Superior temporal gyrus (tissue), 1 donor: ENCODE data around the gene CD46.

Source experiments
- DNase-seq: peaks from one replicate; pipeline ENCODE4 v3.0.0-alpha.2; 2016; ENCODE audit errors: extremely low spot score

Gene CD46

GRCh38 chr1:207814469-207814868 is 62.6 kb downstream of the CD46 start:
- DNase-seq, result no peak

- no peak for DNase-seq
Measured at GRCh38 chr1:207815466-207815865, 63.6 kb downstream of the CD46 start.

DNA sequence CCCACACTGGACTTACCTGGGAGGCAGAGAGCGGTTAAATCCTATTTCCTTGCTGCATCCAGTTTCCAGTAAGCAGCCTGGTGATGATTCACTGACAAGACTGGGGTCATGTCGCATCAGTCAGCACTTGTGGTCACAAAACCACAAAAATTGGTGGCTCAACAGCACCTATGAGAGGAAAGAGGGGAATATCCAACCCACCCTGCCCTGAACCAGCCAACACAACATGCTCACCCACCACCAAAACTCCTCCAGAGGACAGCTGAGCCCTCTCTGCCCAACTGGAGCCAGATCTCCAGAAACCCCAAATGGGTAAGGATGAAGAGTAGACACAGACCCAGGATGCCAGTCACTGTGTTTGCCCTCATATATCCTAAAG is 64.0 kb downstream of the CD46 start:
- DNase-seq, result no peak

DNA sequence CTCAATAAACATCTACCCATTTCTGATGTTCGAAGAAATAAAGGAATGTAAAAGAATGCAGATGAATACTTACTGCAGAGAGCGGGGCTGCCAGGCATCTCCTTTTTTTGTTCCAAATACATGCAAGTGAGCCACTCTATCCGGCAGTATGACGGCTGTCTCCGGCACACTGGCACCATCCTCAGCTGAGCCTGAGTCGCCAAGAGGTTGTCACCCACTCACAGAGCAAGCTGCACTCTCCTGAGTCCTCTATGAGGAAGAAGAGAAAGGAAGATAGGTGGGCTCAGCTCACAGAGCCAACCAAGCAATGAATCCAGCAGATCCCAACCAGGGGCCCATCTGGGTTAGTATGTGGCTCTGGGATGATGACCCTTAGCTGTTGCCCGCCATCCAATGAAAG is 65.3 kb downstream of the CD46 start:
- DNase-seq, result no peak

DNA sequence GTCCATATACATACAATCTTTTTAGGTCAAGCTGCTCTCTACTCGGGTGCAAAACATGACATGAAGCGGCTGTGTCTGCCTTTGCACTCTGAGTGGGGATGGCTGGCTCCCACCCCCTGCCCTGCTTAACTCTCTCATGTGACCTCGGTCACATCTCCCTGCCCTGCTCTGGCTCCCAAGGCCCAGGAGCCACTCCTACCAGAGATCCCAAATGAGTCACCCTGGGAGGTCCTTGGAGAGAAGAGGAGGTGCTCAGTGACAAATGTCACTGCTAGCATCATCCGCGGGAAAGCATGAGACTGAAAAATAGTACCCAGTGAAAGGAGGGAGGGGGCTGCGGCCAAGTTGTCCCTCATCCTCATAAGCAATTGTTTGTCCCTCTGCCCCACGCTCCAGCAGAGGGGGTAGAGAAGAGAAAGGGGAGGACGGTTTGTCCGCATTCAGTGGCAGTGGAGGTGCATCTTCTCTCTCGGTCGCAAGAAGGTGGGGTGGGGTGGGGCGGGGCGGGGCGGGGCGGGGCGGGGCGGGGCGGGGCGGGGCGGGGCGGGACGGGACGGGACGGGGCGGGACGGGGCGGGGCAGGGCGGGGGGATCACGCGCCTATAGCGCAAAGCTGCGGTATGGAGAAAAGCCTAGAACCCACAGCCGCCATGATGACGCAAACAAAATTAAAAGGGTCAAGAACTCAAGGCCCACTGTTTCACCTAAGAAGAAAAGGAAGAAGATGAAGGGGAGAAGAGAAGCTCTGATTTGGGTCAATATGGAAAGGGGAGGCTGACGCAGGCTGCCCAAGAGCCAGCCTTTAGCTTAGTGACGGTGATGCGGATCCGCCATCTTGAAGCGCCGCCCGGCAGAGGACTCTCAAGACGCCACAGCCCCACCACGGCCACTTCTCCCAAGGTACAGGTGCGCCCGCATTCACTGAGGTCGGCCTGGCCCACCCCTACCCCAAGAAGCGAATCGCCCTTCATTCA is 66.2 kb downstream of the CD46 start:
- no peak for DNase-seq

DNA sequence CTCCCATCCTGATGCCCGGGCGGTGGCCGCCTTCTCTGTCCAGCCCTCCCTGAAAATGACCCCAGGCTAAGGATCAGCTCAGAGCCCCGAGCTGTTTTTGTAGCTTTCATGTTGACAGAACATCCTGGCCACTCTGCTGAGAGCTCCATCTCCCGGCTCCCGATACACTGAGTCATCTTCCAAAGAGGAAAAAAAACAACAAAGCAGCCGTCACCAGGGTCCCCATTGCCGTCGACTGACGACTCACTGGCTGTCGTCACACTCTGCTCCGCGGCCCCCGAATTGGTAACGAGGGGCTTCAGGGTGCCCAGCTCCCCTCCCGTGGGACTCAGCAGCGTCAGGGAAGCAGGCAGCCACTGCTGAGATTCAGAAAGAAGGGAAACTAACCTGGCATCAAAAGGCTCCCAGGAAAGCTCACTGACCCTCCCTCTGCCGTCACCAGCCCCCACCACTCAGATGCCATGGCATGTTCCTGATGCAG is 67.2 kb downstream of the CD46 start:
- DNase-seq, result no peak

- peak; percentile 51 for DNase-seq
Measured at GRCh38 chr1:207820568-207821463, 69.0 kb downstream of the CD46 start.

GRCh38 chr1:207821464-207822045 is 69.7 kb downstream of the CD46 start:
- DNase-seq, result no peak

- DNase-seq, result no peak
Measured at GRCh38 chr1:207822124-207822601, 70.3 kb downstream of the CD46 start.

DNA sequence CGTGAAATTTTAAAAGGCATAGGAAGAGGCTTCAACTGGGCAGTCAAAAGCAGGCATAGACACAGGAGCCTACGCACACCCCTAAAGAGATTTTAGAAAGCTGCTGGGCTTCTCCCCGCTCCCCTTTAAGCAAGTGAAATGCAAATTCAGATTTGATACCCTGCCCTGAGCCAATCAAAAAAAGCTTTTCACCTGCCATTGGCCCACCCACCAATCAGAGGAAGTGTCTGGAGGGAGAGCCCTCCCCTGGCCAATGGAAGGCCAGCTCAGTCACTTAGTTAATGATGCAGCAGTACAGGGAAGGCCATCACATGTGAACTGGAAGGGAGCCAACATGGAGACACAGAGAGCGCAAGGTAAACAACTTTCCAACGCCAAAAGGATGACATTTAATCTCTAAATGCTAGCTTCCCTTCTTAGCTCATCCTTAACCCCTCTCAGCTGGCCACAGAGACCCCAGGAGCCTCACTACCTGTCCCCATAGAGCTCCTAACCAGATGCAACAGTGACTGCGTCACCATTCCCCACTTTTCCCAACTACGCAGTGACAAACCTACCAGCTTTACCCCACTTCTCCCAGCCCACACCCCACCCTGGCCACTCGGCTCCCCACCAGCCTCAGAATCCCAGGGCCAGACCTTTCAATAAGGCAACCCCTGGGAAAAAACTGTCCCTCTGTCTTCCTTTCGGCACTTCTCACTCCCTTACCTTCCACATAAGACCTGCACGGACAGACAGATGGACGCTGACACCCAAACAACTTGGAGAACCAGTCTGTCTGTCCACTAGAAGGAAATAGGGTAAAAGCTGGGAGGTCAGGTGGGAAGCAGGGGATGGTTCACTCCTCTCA is 71.0 kb downstream of the CD46 start:
- DNase-seq, result peak; percentile 99

DNA sequence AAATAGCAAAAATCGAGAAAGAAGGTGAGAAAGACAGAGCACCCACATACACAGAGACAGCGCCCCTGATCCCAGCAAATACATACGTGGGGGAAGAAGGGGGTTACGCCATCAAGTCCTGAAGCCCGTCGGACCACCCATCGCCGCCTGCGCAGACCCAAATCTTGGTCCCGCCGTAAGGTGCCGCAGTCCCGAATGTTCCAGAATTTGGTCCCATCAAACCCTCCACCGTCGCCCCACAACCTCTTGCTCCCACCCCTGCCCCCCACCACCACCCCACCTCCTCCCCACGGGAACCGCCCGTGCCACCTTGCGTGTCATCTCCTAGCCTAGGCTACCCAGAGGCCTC is 71.7 kb downstream of the CD46 start:
- DNase-seq, result no peak

GRCh38 chr1:207823880-207824566 is 72.2 kb downstream of the CD46 start:
- peak; percentile 97 for DNase-seq

- DNase-seq, result no peak
Measured at GRCh38 chr1:207824691-207825408, 73.0 kb downstream of the CD46 start.

GRCh38 chr1:207825409-207825695 is 73.5 kb downstream of the CD46 start:
- DNase-seq, result no peak

DNA sequence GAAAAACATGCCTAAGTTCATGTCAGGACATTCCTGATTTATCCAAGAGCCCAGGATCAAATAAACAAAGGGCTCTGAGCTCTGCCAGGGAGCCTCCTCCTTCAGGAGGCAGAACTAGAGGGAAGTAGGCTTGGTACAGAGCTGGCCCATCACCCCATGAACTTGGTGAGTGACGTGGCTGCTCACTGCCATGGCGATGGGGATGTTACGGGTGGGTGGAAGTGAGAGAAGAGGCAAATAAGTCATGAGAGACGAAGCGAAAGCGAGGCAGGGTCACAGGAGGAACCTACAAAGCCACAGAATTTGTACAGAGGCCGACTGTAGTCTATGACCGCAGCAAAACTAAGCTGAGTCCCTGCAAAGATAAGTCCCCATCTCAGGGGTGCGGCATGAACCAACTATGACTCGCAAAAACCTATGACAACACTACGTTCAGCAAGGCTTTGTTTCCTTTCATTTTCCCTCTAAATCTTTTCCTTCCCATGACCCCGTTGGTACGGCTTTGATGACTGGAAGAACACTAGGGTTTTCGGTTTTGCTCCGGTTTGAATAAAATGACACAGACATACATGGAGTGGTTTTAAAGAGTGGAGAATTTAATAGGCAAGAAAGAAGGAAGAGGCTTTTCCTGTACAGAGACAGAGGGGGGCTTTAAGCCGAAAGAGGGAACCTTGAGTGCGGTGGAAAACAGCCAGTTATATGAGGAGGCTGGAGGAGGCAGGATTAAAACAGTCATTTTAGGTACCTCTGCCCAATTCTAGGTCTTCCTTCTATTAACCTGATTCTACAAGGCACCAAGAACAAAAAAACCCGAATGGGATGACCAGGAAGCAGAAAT is 74.1 kb downstream of the CD46 start:
- no peak for DNase-seq

- DNase-seq, result no peak
Measured at GRCh38 chr1:207826557-207827487, 75.0 kb downstream of the CD46 start.

- DNase-seq, result no peak
Measured at GRCh38 chr1:207827488-207827830, 75.6 kb downstream of the CD46 start.

- DNase-seq, result no peak
Measured at GRCh38 chr1:207828046-207828445, 76.2 kb downstream of the CD46 start.
